ENCODE measurements around the gene PRIM1. TPM values are rescaled to one million over a fixed set of nuclear protein-coding genes. Genes with fewer than 3 reads are reported as not detected.

Gene PRIM1
- total RNA-seq, 3 donors from 2014 or later = 56.0 to 68.2 (median 60.1) TPM

- no peaks in the 10 kb centered on the region for H3K27me3 Mint-ChIP-seq (ENCODE audit: low read depth)
- DNase-seq (no peak), ATAC-seq (no peak)
- H3K4me3 Mint-ChIP-seq = peak overlapping the region; percentile 100
- peaks cover 32% of the 10 kb centered on the region for H3K36me3 Mint-ChIP-seq (ENCODE audit: insufficient read depth)
- H3K9me3 Mint-ChIP-seq = no peaks in the 10 kb centered on the region
- H3K4me1 Mint-ChIP-seq (ENCODE audit: low read depth) = peaks cover 50% of the 10 kb centered on the region
These were observed 67.3 kb downstream of the PRIM1 start for GRCh38 chr12:56684745-56685359.

GRCh38 chr12:56682323-56682722, 69.8 kb downstream of the PRIM1 start:
- H3K27me3 Mint-ChIP-seq (ENCODE audit: low read depth) = no peaks in the 10 kb centered on the region
- H3K4me3 Mint-ChIP-seq = peak overlapping the region; percentile 100
- DNase-seq = no peak
- H3K9me3 Mint-ChIP-seq = no peaks in the 10 kb centered on the region
- H3K36me3 Mint-ChIP-seq (ENCODE audit: insufficient read depth) = peaks cover 42% of the 10 kb centered on the region
- no peak for ATAC-seq
- peaks cover 61% of the 10 kb centered on the region for H3K4me1 Mint-ChIP-seq (ENCODE audit: low read depth)

Other genes starting within 250 kb of the PRIM1 start
- 1 to 10 TPM in 2 of 3 donors, under 1 TPM in 1; 0.66 to 4.0 (median 1.4) TPM for gene RBMS2, start 230.5 kb downstream of the PRIM1 start, total RNA-seq
- 10 to 100 TPM; 53.0 to 64.9 (median 64.5) TPM for gene BAZ2A, start 122.0 kb downstream of the PRIM1 start, total RNA-seq
- 1,000 to 10,000 TPM in 1 of 3 donors, 100 to 1,000 TPM in 2; 885 to 1,118 (median 953) TPM for gene ATP5F1B, start 106.3 kb downstream of the PRIM1 start, total RNA-seq
- 100 to 1,000 TPM; 343 to 400 (median 399) TPM for gene PTGES3, start 64.0 kb downstream of the PRIM1 start, total RNA-seq
- 1,000 to 10,000 TPM; 1,078 to 1,189 (median 1,154) TPM for gene NACA, start 27.0 kb downstream of the PRIM1 start, total RNA-seq
- 1 to 10 TPM; 1.3 to 3.2 (median 1.9) TPM for gene HSD17B6, start 11.0 kb upstream of the PRIM1 start, total RNA-seq
- gene SDR9C7, start 182.1 kb upstream of the PRIM1 start, total RNA-seq = not detected
- under 1 TPM; 0.05 to 0.20 (median 0.16) TPM for gene RDH16, start 205.3 kb upstream of the PRIM1 start, total RNA-seq

All from activated T-cell treated with anti-CD3 and anti-CD28 coated beads, Interleukin-2, amount 50 U/mL, for 4 hours (primary cell).